Esophagus squamous epithelium (tissue), 4 donors: ENCODE measurements around the gene NTN3.

Experiments
- CTCF ChIP-seq, 6 experiments: fragments of 450-650 bp in 4 of 6; fragments of 200-600 bp in 2 of 6; sonication (generic) in 2 of 6; IDR thresholded peaks; one replicate each; pipeline ENCODE4 v1.5.1; 2016 to 2019; ENCODE audit warnings: antibody characterized with exemption in 6 of 6, mild to moderate bottlenecking in 4 of 6, moderate library complexity in 4 of 6
- POLR2A ChIP-seq, 4 donors: fragments of 450-650 bp; IDR thresholded peaks; one replicate each; pipeline ENCODE4 v1.6.1; 2017; ENCODE audit warnings: antibody characterized with exemption in 4 of 4, mild to moderate bottlenecking in 4 of 4, moderate library complexity in 3 of 4

- TF ChIP-seq POLR2A (IDR thresholded peaks at IDR 0.05): no peak
- TF ChIP-seq CTCF (IDR thresholded peaks at IDR 0.05): no peak
These were observed 6.2 kb downstream of the NTN3 start for GRCh38 chr16:2477327-2477726.
